ENCODE results near the gene PPP2R5C. TPM values are rescaled to one million over a fixed set of nuclear protein-coding genes. Genes with fewer than 3 reads are reported as not detected.

The PPP2R5C gene
- total and polyA plus RNA-seq, 2 donors (not counting 3 experiments of a cell fraction or from before 2014, with no cell fraction given): 42.6 to 83.6 TPM

- H3K9me1 ChIP-seq (replicated peaks; ENCODE audit: control insufficient read depth, extremely low read depth, insufficient read depth, low read length): no peaks in the 10 kb centered on the region
- DNase-seq (ENCODE audit: low read depth, low spot score): no peak
- H3K9me3 ChIP-seq (replicated peaks; ENCODE audit: control insufficient read depth, insufficient read depth, low read length): no peaks in the 10 kb centered on the region
- no peak overlapping the region for H3K4me3 ChIP-seq (replicated peaks in 1 of 3; ENCODE audit: insufficient read depth in 1 of 3, low read depth in 1 of 3, low read length in 3 of 3)
- peaks cover 82% of the 10 kb centered on the region for H3K79me2 ChIP-seq (ENCODE audit: control insufficient read depth, insufficient read depth, low read length)
- BruUV-seq (replicated peaks): no TSS peak
- H2AFZ ChIP-seq (ENCODE audit: low read depth, low read length): no peak overlapping the region
- peaks cover 4% of the 10 kb centered on the region for H4K20me1 ChIP-seq (replicated peaks; ENCODE audit: control insufficient read depth, extremely low read depth, insufficient read depth, low read length)
- H3K4me2 ChIP-seq (ENCODE audit: insufficient read depth, low read length): no peak overlapping the region
- no peaks in the 10 kb centered on the region for H3K27me3 ChIP-seq (ENCODE audit: control insufficient read depth in 2 of 2, insufficient read depth in 2 of 2, low read length in 2 of 2)
- no peak for FAIRE-seq
- intact Hi-C loops (cut with micrococcal nuclease) (no loop called here), dilution Hi-C loops (cut with MboI; ENCODE audit: extremely low pct_ligation_motif_present, low sequenced_read_pairs) (no loop called here)
- no peak overlapping the region for H3K9ac ChIP-seq (replicated peaks; ENCODE audit: extremely low read depth, insufficient read depth, low read length)
- TF ChIP-seq MAX (IDR thresholded peaks at IDR 0.05; ENCODE audit: insufficient read depth, insufficient read length) (no peak), CTCF (IDR thresholded peaks at IDR 0.05; ENCODE audit: extremely low read depth in 1 of 2, insufficient read depth in 1 of 2, low read depth in 1 of 2, low read length in 2 of 2) (no peak), EZH2 (IDR thresholded peaks at IDR 0.05; ENCODE audit: borderline replicate concordance, low read depth, low read length, severe bottlenecking) (no peak), MYC (IDR thresholded peaks at IDR 0.05; ENCODE audit: low read depth, low read length) (no peak), POLR2AphosphoS5 (IDR thresholded peaks at IDR 0.05; ENCODE audit: insufficient read depth, low read depth, low read length) (no peak), GATA2 (IDR thresholded peaks at IDR 0.05; ENCODE audit: insufficient read depth, insufficient read length, low read depth, low read length) (no peak), FOS (IDR thresholded peaks at IDR 0.05; ENCODE audit: borderline replicate concordance, insufficient read depth, low read length) (no peak), JUN (IDR thresholded peaks at IDR 0.05; ENCODE audit: borderline replicate concordance, insufficient read depth, insufficient read length, low read depth) (no peak), POLR2A (IDR thresholded peaks at IDR 0.05; ENCODE audit: low read depth, low read length) (no peak)
- H3K27ac ChIP-seq (ENCODE audit: insufficient read depth, low read depth, low read length): no peak overlapping the region
- ChIA-PET CTCF (interaction anchor here (1.0 kb wide), 1 partner anchor 46 kb away, joined by 3 read pairs; no protein-coding TSS in a partner anchor), POLR2A (no interaction called here)
- peaks cover 5% of the 10 kb centered on the region for H3K4me1 ChIP-seq (ENCODE audit: control insufficient read depth, extremely low read depth, insufficient read depth, low read length)
- H3K36me3 ChIP-seq (ENCODE audit: control insufficient read depth in 2 of 2, extremely low read depth in 1 of 2, insufficient read depth in 2 of 2, low read length in 2 of 2): peaks cover 0 to 2% of the 10 kb centered on the region in 2 experiments
These were observed 56.0 kb downstream of the PPP2R5C start for GRCh38 chr14:101817501-101818001.
